Muscle of leg (tissue), 11 donors: ENCODE measurements around the gene SMDT1. TPM values are rescaled to one million over a fixed set of nuclear protein-coding genes. Genes with fewer than 3 reads are reported as not detected.
"Not testable (repeated sequence)": the region's sequence is repeated elsewhere in the genome, so short reads cannot be mapped to it uniquely, and the experiment has no call there.

Experiments
- DNase-seq: peaks from one replicate; pipeline ENCODE4 v3.0.0; 2013
- H3K27ac ChIP-seq: one replicate; pipeline ENCODE4 v1.5.1; 2013; ENCODE audit warnings: mild to moderate bottlenecking, low read length, control low read depth
- H3K27me3 ChIP-seq: one replicate; pipeline ENCODE4 v1.6.1; 2013; ENCODE audit warnings: low read length; ENCODE audit not compliant: control insufficient read depth, insufficient read depth
- H3K36me3 ChIP-seq: one replicate; pipeline ENCODE4 v1.6.1; 2013; ENCODE audit warnings: low read length; ENCODE audit not compliant: control insufficient read depth, insufficient read depth
- H3K4me1 ChIP-seq: one replicate; pipeline ENCODE4 v1.6.1; 2013; ENCODE audit warnings: low read length; ENCODE audit not compliant: control insufficient read depth, insufficient read depth
- H3K4me3 ChIP-seq: one replicate; pipeline ENCODE4 v1.5.1; 2013; ENCODE audit warnings: low read length, control low read depth
- H3K9me3 ChIP-seq: replicated peaks from 2 replicates; pipeline ENCODE4 v1.6.1; 2013; ENCODE audit warnings: low read depth, low read length; ENCODE audit not compliant: control insufficient read depth
- WGBS: methylation state at CpG from one replicate; pipeline ENCODE4 v1.1.5; 2013; ENCODE audit warnings: missing lambda C conversion rate; ENCODE audit not compliant: insufficient coverage; 5-methylcytosine and 5-hydroxymethylcytosine counted together
- polyA plus RNA-seq, 8 donors: library from polyadenylated mRNA; unstranded; fragments of 120-200 nt; gene quantifications; one replicate each; pipeline versions ENCODE4 v1.2.1 to v1.2.3, GENCODE V29; 2013; ENCODE audit warnings: inconsistent platforms in 1 of 8, low replicate concordance in 1 of 8; ENCODE audit not compliant: insufficient read length in 8 of 8, insufficient read depth in 1 of 8
- total RNA-seq: library from RNA; stranded (reverse); fragments of 120-200 nt; gene quantifications from one replicate; pipeline ENCODE4 v1.2.4, GENCODE V29; 2013

SMDT1 gene
- total and polyA plus RNA-seq, 9 donors = 19.6 to 171 (median 109) TPM

DNA sequence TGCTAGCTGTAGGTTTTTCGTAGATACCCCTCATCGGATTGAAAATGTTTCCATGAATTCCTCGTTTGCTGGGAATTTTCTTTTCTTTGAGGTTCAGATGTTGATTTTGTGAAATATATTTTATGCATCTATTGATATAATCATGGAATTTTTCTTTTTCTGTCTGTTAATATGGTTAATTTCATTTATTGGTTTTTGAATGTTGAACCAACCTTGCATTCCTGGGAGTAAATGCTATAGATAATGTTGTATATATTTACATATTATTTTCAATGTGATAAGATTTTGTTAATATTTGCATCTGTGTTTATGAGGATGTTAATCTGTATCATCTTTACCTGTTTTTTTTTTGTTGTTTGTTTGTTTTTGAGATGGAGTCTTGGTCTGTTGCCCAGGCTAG lies 21.7 kb downstream of the SMDT1 start:
- Histone ChIP-seq H3K4me1 (no peaks in the 10 kb centered on the region), H3K36me3 (no peaks in the 10 kb centered on the region), H3K27me3 (no peaks in the 10 kb centered on the region), H3K9me3 (peaks cover 49% of the 10 kb centered on the region), H3K27ac (no peak overlapping the region), H3K4me3 (no peak overlapping the region)
- DNase-seq = no peak
- no CpG with 5 or more reads among the region's 3 CpGs for WGBS

DNA sequence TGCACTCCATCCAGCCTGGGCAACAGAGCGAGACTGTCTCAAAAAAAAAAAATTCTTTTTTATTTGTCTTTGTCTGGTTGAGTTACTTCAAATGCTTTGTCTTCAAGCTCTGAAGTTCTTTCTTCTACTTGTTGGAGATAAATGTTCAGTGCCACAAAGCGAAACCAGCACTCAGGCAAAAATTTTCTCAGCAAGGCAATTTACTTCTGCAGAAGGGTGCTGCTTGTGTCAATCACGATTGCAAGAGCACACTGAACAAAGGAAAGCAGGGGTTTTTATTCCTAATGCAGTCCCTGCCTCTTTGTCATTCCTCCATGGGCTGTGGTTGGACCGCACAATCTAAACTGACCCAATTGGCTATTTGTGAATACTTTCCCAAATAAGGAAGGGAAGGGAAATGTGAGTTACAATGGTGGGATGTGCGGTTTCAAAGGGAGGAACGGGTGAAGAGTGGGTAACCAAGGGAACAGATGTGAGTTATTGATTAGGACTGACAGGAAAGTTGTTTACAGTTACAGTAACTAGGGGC lies 24.9 kb downstream of the SMDT1 start:
- H3K4me1 ChIP-seq, DNase-seq, H3K27ac ChIP-seq, H3K27me3 ChIP-seq, H3K36me3 ChIP-seq, H3K4me3 ChIP-seq: not testable (repeated sequence)
- WGBS = 94% methylated on average over 4 of the region's 6 CpGs
- H3K9me3 ChIP-seq = peaks cover 39% of the 10 kb centered on the region

DNA sequence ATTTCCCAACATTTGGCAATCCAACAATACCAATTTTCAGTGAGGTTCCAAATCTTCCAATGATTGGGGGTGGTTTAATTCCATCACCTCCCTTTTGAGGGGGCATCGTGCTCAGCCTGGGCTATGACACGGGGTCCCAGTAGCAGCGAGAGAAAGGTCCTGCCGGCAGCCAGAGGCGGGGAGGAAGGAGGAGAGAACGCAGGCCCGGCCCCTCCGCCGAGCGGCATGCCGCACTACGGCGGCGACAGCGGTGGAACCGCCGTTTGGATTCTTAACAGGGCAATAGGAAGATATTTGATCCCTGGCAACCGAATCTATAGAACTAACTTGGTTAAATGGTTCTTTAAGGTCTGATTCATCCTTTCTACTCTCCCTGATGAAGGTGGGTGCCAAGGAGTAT lies 29.3 kb downstream of the SMDT1 start:
- DNase-seq = no peak
- Histone ChIP-seq H3K27ac (no peak overlapping the region), H3K36me3 (no peaks in the 10 kb centered on the region), H3K9me3 (peaks cover 13% of the 10 kb centered on the region), H3K4me3 (no peak overlapping the region), H3K4me1 (no peaks in the 10 kb centered on the region), H3K27me3 (no peaks in the 10 kb centered on the region)
- 41% methylated on average over 13 of the region's 18 CpGs for WGBS

GRCh38 chr22:42111798-42112197 lies 32.3 kb downstream of the SMDT1 start:
- DNase-seq = no peak
- Histone ChIP-seq H3K4me1 (peaks cover 3% of the 10 kb centered on the region), H3K4me3 (no peak overlapping the region), H3K27me3 (no peaks in the 10 kb centered on the region), H3K9me3 (peaks cover 18% of the 10 kb centered on the region), H3K36me3 (no peaks in the 10 kb centered on the region), H3K27ac (no peak overlapping the region)
- no CpG with 5 or more reads among the region's 4 CpGs for WGBS

DNA sequence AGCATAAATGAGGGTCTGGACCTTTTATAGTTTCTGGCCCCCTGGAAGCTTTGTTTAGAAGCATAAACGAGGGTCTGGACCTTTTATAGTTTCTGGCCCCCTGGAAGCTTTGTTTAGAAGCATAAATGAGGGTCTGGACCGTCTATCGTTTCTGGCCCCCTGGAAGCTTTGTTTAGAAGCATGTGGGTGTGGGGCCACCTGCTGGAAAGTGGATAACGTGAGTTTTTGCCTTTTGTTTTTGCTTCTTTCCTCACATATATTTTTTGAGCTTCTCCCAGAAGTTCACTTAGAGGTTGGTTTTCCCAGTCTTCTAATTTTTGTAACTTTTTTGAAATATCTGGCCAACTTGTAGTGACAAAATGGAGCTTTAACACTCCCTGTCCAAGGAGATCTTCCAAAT lies 33.3 kb downstream of the SMDT1 start:
- not testable (repeated sequence) for DNase-seq, H3K4me3 ChIP-seq, H3K27me3 ChIP-seq, H3K4me1 ChIP-seq, H3K27ac ChIP-seq, H3K36me3 ChIP-seq
- H3K9me3 ChIP-seq = peaks cover 18% of the 10 kb centered on the region
- WGBS = no CpG with 5 or more reads among the region's 4 CpGs

GRCh38 chr22:42114721-42115120 lies 35.2 kb downstream of the SMDT1 start:
- no peaks in the 10 kb centered on the region for H3K36me3 ChIP-seq
- no peaks in the 10 kb centered on the region for H3K27me3 ChIP-seq
- peaks cover 3% of the 10 kb centered on the region for H3K4me1 ChIP-seq
- no peak for DNase-seq
- H3K9me3 ChIP-seq = peaks cover 18% of the 10 kb centered on the region
- no peak overlapping the region for H3K27ac ChIP-seq
- no peak overlapping the region for H3K4me3 ChIP-seq
- WGBS = 86% methylated on average over 7 of the region's 7 CpGs

GRCh38 chr22:42115420-42115830 lies 35.9 kb downstream of the SMDT1 start:
- H3K27me3 ChIP-seq, H3K4me3 ChIP-seq, H3K4me1 ChIP-seq, H3K27ac ChIP-seq, H3K36me3 ChIP-seq, DNase-seq: not testable (repeated sequence)
- peaks cover 18% of the 10 kb centered on the region for H3K9me3 ChIP-seq
- WGBS = 96% methylated on average over 4 of the region's 6 CpGs

GRCh38 chr22:42116848-42117424 lies 37.4 kb downstream of the SMDT1 start:
- Histone ChIP-seq H3K9me3 (peaks cover 18% of the 10 kb centered on the region), H3K36me3 (no peaks in the 10 kb centered on the region), H3K27me3 (no peaks in the 10 kb centered on the region), H3K4me3 (no peak overlapping the region), H3K27ac (no peak overlapping the region), H3K4me1 (peaks cover 3% of the 10 kb centered on the region)
- DNase-seq = no peak
- 85% methylated on average over 3 of the region's 4 CpGs for WGBS

GRCh38 chr22:42120231-42121021 lies 40.9 kb downstream of the SMDT1 start:
- H3K4me1 ChIP-seq, H3K4me3 ChIP-seq, DNase-seq, H3K36me3 ChIP-seq, H3K27me3 ChIP-seq, H3K9me3 ChIP-seq, H3K27ac ChIP-seq: not testable (repeated sequence)
- WGBS = 88% methylated on average over 6 of the region's 15 CpGs

- not testable (repeated sequence) for H3K4me1 ChIP-seq, H3K27ac ChIP-seq, DNase-seq, H3K27me3 ChIP-seq, H3K9me3 ChIP-seq, H3K36me3 ChIP-seq, H3K4me3 ChIP-seq
- no CpG with 5 or more reads among the region's 4 CpGs for WGBS
Measured at GRCh38 chr22:42123529-42123928, 44.0 kb downstream of the SMDT1 start.
